Tibial artery (tissue), 4 donors: ENCODE data around the gene LCK.
"Not testable (repeated sequence)": the region's sequence is repeated elsewhere in the genome, so short reads cannot be mapped to it uniquely, and the experiment has no call there.

Source experiments
- DNase-seq, 2 donors: peaks; one replicate each; pipeline ENCODE4 v3.0.0-alpha.2; 2019
- H3K27ac ChIP-seq, 2 donors: fragments of 200-600 bp; sonication (generic) in 1 of 2; 1 replicate in 1 of 2; 2 replicates in 1 of 2; pipeline ENCODE4 v1.5.1; 2018 to 2019; ENCODE audit warnings: mild to moderate bottlenecking in 1 of 2
- H3K27me3 ChIP-seq, 2 donors: fragments of 200-600 bp; sonication (generic) in 1 of 2; one replicate each; pipeline versions ENCODE4 v1.5.1 to v1.6.0; 2016 to 2019
- H3K36me3 ChIP-seq, 3 donors: fragments of 200-600 bp; sonication (generic) in 2 of 3; one replicate each; pipeline ENCODE4 v1.5.1; 2016 to 2019; ENCODE audit warnings: mild to moderate bottlenecking in 2 of 3
- H3K4me1 ChIP-seq, 4 donors: fragments of 200-600 bp; sonication (generic) in 2 of 4; 1 replicate in 3 of 4; 2 replicates in 1 of 4; pipeline ENCODE4 v1.5.1; 2016 to 2019
- H3K4me3 ChIP-seq, 2 donors: fragments of 200-600 bp; sonication (generic) in 1 of 2; 1 replicate in 1 of 2; 2 replicates in 1 of 2; pipeline ENCODE4 v1.5.1; 2018 to 2019; ENCODE audit warnings: mild to moderate bottlenecking in 2 of 2
- H3K9me3 ChIP-seq, 3 donors: fragments of 200-600 bp; sonication (generic) in 1 of 3; one replicate each; pipeline ENCODE4 v1.5.1; 2016 to 2019
- CTCF ChIP-seq, 2 experiments: fragments of 200-600 bp in 1 of 2; fragments of 450-650 bp in 1 of 2; IDR thresholded peaks; one replicate each; pipeline ENCODE4 v1.5.1; 2017 to 2019; ENCODE audit warnings: antibody characterized with exemption in 2 of 2, mild to moderate bottlenecking in 1 of 2, moderate library complexity in 1 of 2
- intact Hi-C: fragments of 100-400 bp; cut with DNase I; formaldehyde crosslinking; loops from one replicate; pipeline ENCODE4 v1.15.0; 2023; ENCODE audit warnings: low total_unique reads

The LCK gene

GRCh38 chr1:32286763-32287162 is 35.7 kb downstream of the LCK start:
- intact Hi-C loops: no loop called here
- no peak for TF ChIP-seq CTCF (IDR thresholded peaks at IDR 0.05)
- H3K4me3 ChIP-seq: no peak overlapping the region
- no peaks in the 10 kb centered on the region for H3K4me1 ChIP-seq
- H3K36me3 ChIP-seq: no peaks in the 10 kb centered on the region
- no peak overlapping the region for H3K27ac ChIP-seq
- no peaks in the 10 kb centered on the region for H3K9me3 ChIP-seq
- no peaks in the 10 kb centered on the region for H3K27me3 ChIP-seq
- no peak for DNase-seq

GRCh38 chr1:32289256-32289655 is 38.2 kb downstream of the LCK start:
- no peaks in the 10 kb centered on the region for H3K27me3 ChIP-seq
- H3K36me3 ChIP-seq: no peaks in the 10 kb centered on the region
- intact Hi-C loops: no loop called here
- no peak overlapping the region for H3K4me3 ChIP-seq
- H3K9me3 ChIP-seq: no peaks in the 10 kb centered on the region
- H3K4me1 ChIP-seq: peaks cover 0 to 15% (median 6%) of the 10 kb centered on the region in 4 donors
- TF ChIP-seq CTCF (IDR thresholded peaks at IDR 0.05): no peak
- no peak overlapping the region for H3K27ac ChIP-seq
- no peak for DNase-seq

GRCh38 chr1:32291145-32291707 is 40.2 kb downstream of the LCK start:
- DNase-seq: no peak
- Histone ChIP-seq H3K4me3 (peak overlapping the region; percentile 81 to 90), H3K4me1 (peaks cover 0 to 15% (median 6%) of the 10 kb centered on the region in 4 donors), H3K27ac (peak overlapping the region; percentile 89 to 90), H3K27me3 (no peaks in the 10 kb centered on the region), H3K9me3 (no peaks in the 10 kb centered on the region), H3K36me3 (no peaks in the 10 kb centered on the region)
- no peak for TF ChIP-seq CTCF (IDR thresholded peaks at IDR 0.05)
- intact Hi-C loops: loop anchor here (5.0 kb wide), 1 partner anchor 69 kb away; the partner anchor contains the start of genes EIF3I and TMEM234

- DNase-seq: peak; percentile 93 to 97
- H3K27ac ChIP-seq: peak within 1 kb of the TSS; percentile 89 to 90
- H3K4me3 ChIP-seq: peak within 1 kb of the TSS; percentile 81 to 90
- no peaks in the 10 kb centered on the region for H3K9me3 ChIP-seq
- no peak for TF ChIP-seq CTCF (IDR thresholded peaks at IDR 0.05)
- H3K4me1 ChIP-seq: peaks cover 0 to 15% (median 6%) of the 10 kb centered on the region in 4 donors
- intact Hi-C loops: loop anchor here (5.0 kb wide), 1 partner anchor 70 kb away; the partner anchor contains the start of genes EIF3I and TMEM234
- no peaks in the 10 kb centered on the region for H3K27me3 ChIP-seq
- H3K36me3 ChIP-seq: no peaks in the 10 kb centered on the region
These were observed 40.9 kb downstream of the LCK start, which contains the start of gene HDAC1 for GRCh38 chr1:32291708-32292538. TSS of gene HDAC1 (plus strand) at chr1:32292083. CDS start at chr1:32292170, 87 bp downstream.

- H3K4me3 ChIP-seq, H3K4me1 ChIP-seq, intact Hi-C loops, H3K27me3 ChIP-seq, DNase-seq, H3K27ac ChIP-seq, H3K9me3 ChIP-seq: not testable (repeated sequence)
- H3K36me3 ChIP-seq: peaks cover 8 to 16% (median 13%) of the 10 kb centered on the region in 3 donors
These were observed 47.1 kb downstream of the LCK start for GRCh38 chr1:32298211-32298610.

GRCh38 chr1:32299327-32299726 is 48.3 kb downstream of the LCK start:
- no peak for DNase-seq
- Histone ChIP-seq H3K9me3 (no peaks in the 10 kb centered on the region), H3K4me1 (no peaks in the 10 kb centered on the region), H3K27ac (no peak overlapping the region), H3K27me3 (no peaks in the 10 kb centered on the region), H3K4me3 (no peak overlapping the region), H3K36me3 (peaks cover 19 to 27% (median 24%) of the 10 kb centered on the region in 3 donors)
- intact Hi-C loops: no loop called here
- TF ChIP-seq CTCF (IDR thresholded peaks at IDR 0.05): no peak
